GM23338 (cell line): ENCODE data around the gene OTOG. TPM values are rescaled to one million over a fixed set of nuclear protein-coding genes. Genes with fewer than 3 reads are reported as not detected.

Experiments used
- ATAC-seq: fragments of 200-7000 bp; cut with Tn5 transposase; 3 replicates; pipeline ENCODE4 v1.9.1; 2020
- DNase-seq: peaks from one replicate; pipeline ENCODE4 v3.0.0-alpha.2; 2015; ENCODE audit warnings: low spot score
- H2AFZ ChIP-seq: fragments of 200-600 bp; sonication (generic); 2 replicates; pipeline ENCODE4 v1.8.0; 2016; ENCODE audit warnings: antibody characterized with exemption, mild to moderate bottlenecking, moderate library complexity
- H3F3A ChIP-seq: fragments of 200-600 bp; sonication (generic); replicated peaks from 2 replicates; pipeline ENCODE4 v1.8.0; 2017; ENCODE audit warnings: antibody characterized with exemption, mixed run types, low read depth
- H3K27ac ChIP-seq: fragments of 200-600 bp; sonication (generic); 2 replicates; pipeline ENCODE4 v1.6.1; 2016; ENCODE audit warnings: low read depth
- H3K27me3 ChIP-seq: fragments of 200-600 bp; sonication (generic); 2 replicates; pipeline ENCODE4 v1.8.0; 2016; ENCODE audit warnings: mild to moderate bottlenecking, mixed run types, moderate library complexity; ENCODE audit not compliant: insufficient read depth
- H3K36me3 ChIP-seq: fragments of 200-600 bp; sonication (generic); 2 replicates; pipeline ENCODE4 v1.8.0; 2016; ENCODE audit warnings: mild to moderate bottlenecking; ENCODE audit not compliant: insufficient read depth
- H3K4me1 ChIP-seq: fragments of 200-600 bp; sonication (generic); 2 replicates; pipeline ENCODE4 v1.8.0; 2016; ENCODE audit warnings: mild to moderate bottlenecking, moderate library complexity; ENCODE audit not compliant: insufficient read depth
- H3K4me2 ChIP-seq: fragments of 200-600 bp; sonication (generic); 2 replicates; pipeline ENCODE4 v1.7.1; 2017; ENCODE audit warnings: mixed run types
- H3K4me3 ChIP-seq: fragments of 200-600 bp; sonication (generic); 2 replicates; pipeline ENCODE4 v1.6.1; 2016; ENCODE audit warnings: mixed run types
- H3K79me2 ChIP-seq: fragments of 200-600 bp; sonication (generic); replicated peaks from 2 replicates; pipeline ENCODE4 v1.8.0; 2017; ENCODE audit warnings: mild to moderate bottlenecking; ENCODE audit not compliant: insufficient read depth
- H3K9me2 ChIP-seq: fragments of 200-600 bp; sonication (generic); 2 replicates; pipeline ENCODE4 v1.8.0; 2017; ENCODE audit not compliant: insufficient read depth
- H4K20me1 ChIP-seq: fragments of 200-600 bp; sonication (generic); replicated peaks from 2 replicates; pipeline ENCODE4 v1.8.0; 2017; ENCODE audit warnings: mild to moderate bottlenecking; ENCODE audit not compliant: insufficient read depth
- H3K27ac Mint-ChIP-seq: 2 replicates; pipeline ENCODE4 v1.8.0; 2020; ENCODE audit warnings: inconsistent platforms, mild to moderate bottlenecking, moderate library complexity, mixed read lengths
- H3K27me3 Mint-ChIP-seq: 3 replicates; pipeline ENCODE4 v1.8.0; 2022; ENCODE audit warnings: low read depth, mild to moderate bottlenecking, moderate library complexity, mixed read lengths, inconsistent platforms; ENCODE audit not compliant: insufficient read depth, poor library complexity
- H3K36me3 Mint-ChIP-seq: 3 replicates; pipeline ENCODE4 v1.8.0; 2021; ENCODE audit warnings: low read depth, mild to moderate bottlenecking, inconsistent platforms, moderate library complexity, mixed read lengths
- H3K4me1 Mint-ChIP-seq: 3 replicates; pipeline ENCODE4 v1.8.0; 2020; ENCODE audit warnings: mild to moderate bottlenecking, inconsistent platforms, mixed read lengths
- H3K4me3 Mint-ChIP-seq: 3 replicates; pipeline ENCODE4 v1.8.0; 2021; ENCODE audit warnings: moderate library complexity, mild to moderate bottlenecking, inconsistent platforms, mixed read lengths
- H3K9me3 Mint-ChIP-seq: 3 replicates; pipeline ENCODE4 v1.8.0; 2020; ENCODE audit warnings: moderate library complexity, mild to moderate bottlenecking, inconsistent platforms, mixed read lengths
- CREB1 ChIP-seq: fragments of 250-450 bp; sonication (Bioruptor Pico); IDR thresholded peaks from 2 replicates; pipeline ENCODE4 v1.5.0; 2020; ENCODE audit warnings: low read depth, mild to moderate bottlenecking, moderate library complexity
- CTCF ChIP-seq, 2 experiments: fragments of 200-600 bp in 1 of 2; sonication (generic) in 1 of 2; conservative IDR thresholded peaks; 2 replicates each; pipeline versions ENCODE4 v1.5.1 to v1.6.1; 2016 to 2017; ENCODE audit warnings: antibody characterized with exemption in 2 of 2, low read depth in 2 of 2, mild to moderate bottlenecking in 2 of 2, moderate library complexity in 1 of 2
- ETS1 ChIP-seq: IDR thresholded peaks from 2 replicates; pipeline ENCODE4 v1.6.1; 2016; ENCODE audit warnings: antibody characterized with exemption
- EZH2 ChIP-seq: fragments of 200-600 bp; sonication (generic); IDR thresholded peaks from one replicate; pipeline ENCODE4 v1.8.0; 2017; ENCODE audit warnings: antibody characterized with exemption, mild to moderate bottlenecking, low read depth; ENCODE audit not compliant: unreplicated experiment
- EZH2phosphoT487 ChIP-seq: fragments of 200-600 bp; sonication (generic); IDR thresholded peaks from one replicate; pipeline ENCODE4 v1.8.1; 2018; ENCODE audit warnings: antibody characterized with exemption; ENCODE audit not compliant: unreplicated experiment
- JUNB ChIP-seq: IDR thresholded peaks from one replicate; pipeline ENCODE4 v1.6.1; 2016; ENCODE audit warnings: antibody characterized with exemption; ENCODE audit not compliant: unreplicated experiment
- NANOG ChIP-seq: IDR thresholded peaks from 2 replicates; pipeline ENCODE4 v1.6.1; 2016; ENCODE audit warnings: antibody characterized with exemption, borderline replicate concordance
- POLR2AphosphoS5 ChIP-seq: IDR thresholded peaks from 2 replicates; pipeline ENCODE4 v1.6.1; 2016; ENCODE audit warnings: antibody characterized with exemption, low read depth
- STAT1 ChIP-seq: IDR thresholded peaks from one replicate; pipeline ENCODE4 v1.6.1; 2016; ENCODE audit warnings: antibody characterized with exemption; ENCODE audit not compliant: unreplicated experiment
- ZNF114 ChIP-seq: fragments of 250-450 bp; sonication (Bioruptor Pico); IDR thresholded peaks from 2 replicates; pipeline ENCODE4 v1.5.0; 2020; ENCODE audit warnings: mild to moderate bottlenecking, moderate library complexity
- ZNF331 ChIP-seq: fragments of 250-450 bp; sonication (Bioruptor Pico); IDR thresholded peaks from 2 replicates; pipeline ENCODE4 v1.5.0; 2020; ENCODE audit warnings: low read depth, mild to moderate bottlenecking, moderate library complexity
- polyA plus RNA-seq: library from polyadenylated mRNA; unstranded; fragments of >200 nt; fragmentation: Nextera tagmentation; extraction: Ambion mirVana; gene quantifications from 2 replicates; pipeline ENCODE4 v1.2.1, GENCODE V29; 2016
- total RNA-seq: library from RNA; depleted of rRNA; stranded (reverse); fragments of >200 nt; shearing (Covaris generic); gene quantifications from 2 replicates; pipeline ENCODE4 v1.2.3, GENCODE V29; 2014

The OTOG gene
- total and polyA plus RNA-seq, 2 experiments from 2014 or later: 0.40 to 0.52 TPM

GRCh38 chr11:17633279-17633986 is 86.4 kb downstream of the OTOG start (continued):
- no peak for TF ChIP-seq ETS1
- no peak for TF ChIP-seq EZH2

- Histone ChIP-seq H3K9me2 (no peaks in the 10 kb centered on the region), H3K4me2 (no peak overlapping the region), H3K27me3 (no peaks in the 10 kb centered on the region), H3K36me3 (no peaks in the 10 kb centered on the region), H4K20me1 (peaks cover 6% of the 10 kb centered on the region; the same call in 1 of the 2 replicates), H3K4me3 (no peak overlapping the region), H3K27ac (no peak overlapping the region), H3K79me2 (no peaks in the 10 kb centered on the region), H2AFZ (no peak overlapping the region), H3F3A (no peaks in the 10 kb centered on the region), H3K4me1 (no peaks in the 10 kb centered on the region)
- H3K27me3 Mint-ChIP-seq: peaks cover 3% of the 10 kb centered on the region
- TF ChIP-seq ZNF331 (CRISPR knock-in tag) (no peak), ZNF114 (no peak), STAT1 (no peak), EZH2phosphoT487 (no peak)
- no peak overlapping the region for H3K4me3 Mint-ChIP-seq
- DNase-seq (no peak), ATAC-seq (peak; percentile 16; the same call in 1 of the 3 replicates)
- H3K4me1 Mint-ChIP-seq: no peaks in the 10 kb centered on the region
- H3K36me3 Mint-ChIP-seq: no peaks in the 10 kb centered on the region
- no peaks in the 10 kb centered on the region for H3K9me3 Mint-ChIP-seq
- H3K27ac Mint-ChIP-seq: no peak overlapping the region
Measured at GRCh38 chr11:17633987-17634775, 87.1 kb downstream of the OTOG start.

GRCh38 chr11:17634776-17635550 is 87.9 kb downstream of the OTOG start:
- no peak overlapping the region for H2AFZ ChIP-seq
- DNase-seq (no peak), ATAC-seq (no peak)
- Mint-ChIP-seq H3K4me3 (no peak overlapping the region), H3K36me3 (no peaks in the 10 kb centered on the region), H3K9me3 (no peaks in the 10 kb centered on the region), H3K4me1 (no peaks in the 10 kb centered on the region), H3K27ac (no peak overlapping the region), H3K27me3 (peaks cover 5% of the 10 kb centered on the region)
- no peaks in the 10 kb centered on the region for H3K4me1 ChIP-seq
- H3K4me3 ChIP-seq: no peak overlapping the region
- no peaks in the 10 kb centered on the region for H3K36me3 ChIP-seq
- peaks cover 6% of the 10 kb centered on the region; the same call in 1 of the 2 replicates for H4K20me1 ChIP-seq
- H3K79me2 ChIP-seq: no peaks in the 10 kb centered on the region
- H3K4me2 ChIP-seq: no peak overlapping the region
- no peaks in the 10 kb centered on the region for H3F3A ChIP-seq
- no peaks in the 10 kb centered on the region for H3K27me3 ChIP-seq
- H3K9me2 ChIP-seq: 0 out of 2 replicates have a peak, but pooled peaks cover 3% of the 10 kb centered on the region
- H3K27ac ChIP-seq: no peak overlapping the region
- TF ChIP-seq EZH2 (no peak), ETS1 (no peak), CTCF (conservative IDR thresholded peaks at IDR 0.05; ENCODE audit: low read depth in 2 of 2) (no peak), POLR2AphosphoS5 (no peak), EZH2phosphoT487 (no peak), ZNF114 (no peak), CREB1 (CRISPR knock-in tag) (no peak), NANOG (no peak), JUNB (no peak)
